Retina (tissue), 1 donor: ENCODE results near the gene TOR4A.
A peak's percentile ranks its signal among the peaks of the same experiment; 100 is the strongest.

Experiments used
- DNase-seq: peaks from one replicate; pipeline ENCODE4 v3.0.0-alpha.2; 2016

TOR4A gene

DNA sequence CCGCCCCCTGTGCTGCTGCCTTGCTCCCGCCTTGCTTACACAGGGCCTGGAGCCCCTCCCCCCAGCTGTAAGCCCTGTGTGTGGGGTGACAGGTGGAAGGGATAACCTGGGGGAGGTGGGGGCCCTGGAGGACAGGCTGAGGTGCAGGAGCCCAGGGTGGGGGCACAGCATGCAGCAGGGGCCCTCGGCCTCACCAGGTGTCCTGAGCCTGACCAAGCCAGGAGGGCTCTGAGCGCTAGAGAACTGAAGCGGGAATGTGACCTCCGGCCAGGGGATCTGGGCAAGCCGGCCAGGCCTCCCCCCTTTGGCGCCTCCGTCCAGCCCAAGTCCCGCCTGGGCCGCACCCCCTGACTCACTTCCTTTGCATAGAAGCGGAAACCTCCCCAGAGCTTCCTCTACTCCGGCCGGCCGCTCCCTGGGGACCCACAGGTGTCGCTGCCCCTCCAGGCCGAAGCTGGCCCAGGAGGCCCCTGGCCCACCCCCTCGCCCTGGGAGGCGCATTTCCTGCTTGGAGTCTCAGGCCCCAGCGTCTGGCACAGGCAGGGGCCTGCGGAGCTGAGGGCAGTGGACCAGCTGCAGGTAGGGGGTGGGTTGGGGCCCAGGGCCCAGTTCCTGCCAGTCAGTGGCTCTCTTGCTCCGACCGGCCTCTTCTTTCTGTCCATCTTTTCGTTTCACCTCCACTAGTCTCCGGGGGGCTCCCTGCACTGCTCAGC is at the start of gene TOR4A:
Gene TOR4A, plus strand, starts transcription at position 398 of the 713 bp plus-strand sequence. CDS start 964 bp downstream, outside the sequence.
- peak; percentile 50 for DNase-seq

DNA sequence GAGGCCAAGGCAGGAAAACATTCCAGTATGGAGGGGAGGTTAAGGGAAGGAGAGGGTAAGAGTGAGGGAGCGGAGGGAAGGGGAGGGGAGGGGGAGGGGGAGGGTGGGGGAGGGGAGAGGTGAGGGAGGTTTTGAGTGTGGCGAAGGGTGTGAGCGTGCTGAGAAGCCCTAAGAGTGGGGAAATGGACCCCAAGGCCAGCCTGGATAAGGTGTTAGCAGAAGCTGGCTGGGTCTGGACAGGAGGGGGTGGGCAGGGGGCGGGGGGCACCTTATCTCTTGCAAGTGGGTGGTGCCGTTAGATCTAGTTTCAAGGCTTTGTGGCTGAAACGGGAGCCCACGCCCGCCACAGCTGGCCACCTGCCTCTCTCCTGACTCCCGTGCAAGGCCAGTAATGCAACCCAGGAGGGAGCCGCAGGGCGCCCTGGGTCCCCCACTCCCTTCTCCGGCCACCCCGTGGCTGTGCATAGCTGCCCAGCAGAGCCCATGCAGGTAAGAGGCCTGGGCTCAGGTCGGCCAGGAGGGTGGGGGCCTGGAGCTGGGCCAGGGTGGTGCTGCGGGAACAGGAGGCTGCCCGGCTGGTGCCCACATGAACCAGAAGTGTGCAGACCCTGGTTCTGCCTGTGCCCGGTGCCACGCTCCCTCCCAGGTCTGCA is 49.5 kb upstream of the TOR4A start:
- no peak for DNase-seq

GRCh38 chr9:137228506-137228967 is 49.0 kb upstream of the TOR4A start:
- DNase-seq: no peak

GRCh38 chr9:137228968-137229896 is 48.3 kb upstream of the TOR4A start:
- DNase-seq: no peak

DNA sequence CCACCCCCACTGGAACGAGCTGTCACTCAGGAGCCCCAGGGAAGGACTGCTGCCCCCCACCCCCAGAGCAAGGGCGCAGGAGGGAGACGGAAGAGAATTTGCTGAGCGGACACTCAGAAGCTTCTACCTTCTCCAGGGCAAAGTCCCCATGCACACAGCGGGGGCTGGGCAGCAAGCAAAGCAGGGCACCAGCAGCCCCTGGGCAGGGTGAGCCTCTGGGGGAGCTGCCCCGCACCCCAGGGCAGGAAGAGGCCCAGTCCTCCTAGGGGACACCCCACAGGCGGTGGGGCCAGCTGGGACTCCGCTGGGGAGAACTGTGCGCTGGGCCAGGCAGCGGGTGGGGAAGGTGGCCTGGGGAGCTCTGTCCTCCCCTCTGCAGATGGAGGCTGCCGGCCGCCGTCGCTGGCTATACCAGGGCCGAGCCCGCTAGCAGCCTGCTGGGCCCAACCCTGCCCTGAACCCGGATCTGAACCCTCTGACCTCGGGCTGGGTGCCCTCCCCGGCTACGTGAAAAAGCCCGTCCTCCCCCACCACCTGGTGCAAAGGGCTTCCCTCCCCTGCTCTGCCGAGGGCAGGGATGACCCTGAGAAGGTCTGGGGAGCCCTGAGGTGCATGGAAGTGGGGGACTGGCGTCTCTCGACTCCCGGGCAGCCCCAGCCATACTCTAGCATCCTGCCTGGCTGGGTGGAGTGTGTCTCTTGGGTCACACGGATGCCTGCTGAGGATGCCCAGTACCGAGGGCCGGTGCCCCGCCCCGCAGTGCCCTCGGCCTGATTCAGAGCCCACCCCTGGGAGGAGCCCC is 47.4 kb upstream of the TOR4A start:
- DNase-seq: no peak

- no peak for DNase-seq
Measured at GRCh38 chr9:137230705-137231371, 46.7 kb upstream of the TOR4A start, which contains the start of gene SLC34A3. Gene SLC34A3, plus strand, starts transcription at chr9:137230901. Its CDS starts 802 bp downstream, at chr9:137231703.

DNA sequence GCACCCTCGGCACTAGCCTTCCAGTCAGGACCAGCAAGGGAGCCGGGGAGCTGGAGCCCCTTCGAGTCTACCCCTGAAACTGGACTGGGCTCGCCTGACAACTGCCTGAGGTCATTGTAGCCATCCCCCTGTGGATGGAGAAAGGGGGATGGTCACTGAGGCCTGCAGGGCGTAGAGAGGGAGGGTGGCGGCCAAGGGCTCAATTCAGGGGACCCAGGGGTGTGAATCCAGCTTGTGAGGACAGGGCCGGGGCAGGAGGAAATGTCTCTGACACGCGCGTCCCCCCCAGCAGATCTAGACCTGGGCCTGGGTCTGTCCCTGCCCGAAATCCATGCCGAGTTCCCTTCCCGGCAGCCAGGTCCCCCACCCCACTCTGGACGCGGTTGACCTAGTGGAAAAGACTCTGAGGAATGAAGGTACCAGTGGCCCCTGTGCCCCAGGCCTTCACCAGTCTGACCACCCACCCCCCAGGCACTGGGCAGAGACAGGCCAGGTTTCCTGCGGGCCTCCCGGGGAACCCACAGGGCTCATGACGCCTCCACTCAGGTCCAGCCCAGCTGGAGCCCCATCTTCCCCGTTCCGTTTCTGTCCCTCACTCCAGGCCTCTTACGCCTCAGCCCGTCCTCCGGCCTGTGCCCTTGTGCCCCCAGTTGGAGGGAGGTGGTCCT is 46.0 kb upstream of the TOR4A start:
- DNase-seq: no peak

- DNase-seq: no peak
Measured at GRCh38 chr9:137232101-137232500, 45.4 kb upstream of the TOR4A start.

DNA sequence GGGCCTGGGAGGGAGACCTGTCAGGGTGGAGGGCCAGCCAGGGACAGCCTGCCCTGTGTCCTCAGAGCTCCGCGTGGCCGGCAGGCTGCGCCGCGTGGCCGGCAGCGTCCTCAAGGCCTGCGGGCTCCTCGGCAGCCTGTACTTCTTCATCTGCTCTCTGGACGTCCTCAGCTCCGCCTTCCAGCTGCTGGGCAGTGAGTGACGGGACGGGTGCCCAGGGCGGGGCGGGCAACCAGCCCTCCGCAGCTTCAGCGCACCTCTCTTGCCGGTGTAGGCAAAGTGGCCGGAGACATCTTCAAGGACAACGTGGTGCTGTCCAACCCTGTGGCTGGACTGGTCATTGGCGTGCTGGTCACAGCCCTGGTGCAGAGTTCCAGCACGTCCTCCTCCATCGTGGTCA is 45.0 kb upstream of the TOR4A start:
- no peak for DNase-seq

DNA sequence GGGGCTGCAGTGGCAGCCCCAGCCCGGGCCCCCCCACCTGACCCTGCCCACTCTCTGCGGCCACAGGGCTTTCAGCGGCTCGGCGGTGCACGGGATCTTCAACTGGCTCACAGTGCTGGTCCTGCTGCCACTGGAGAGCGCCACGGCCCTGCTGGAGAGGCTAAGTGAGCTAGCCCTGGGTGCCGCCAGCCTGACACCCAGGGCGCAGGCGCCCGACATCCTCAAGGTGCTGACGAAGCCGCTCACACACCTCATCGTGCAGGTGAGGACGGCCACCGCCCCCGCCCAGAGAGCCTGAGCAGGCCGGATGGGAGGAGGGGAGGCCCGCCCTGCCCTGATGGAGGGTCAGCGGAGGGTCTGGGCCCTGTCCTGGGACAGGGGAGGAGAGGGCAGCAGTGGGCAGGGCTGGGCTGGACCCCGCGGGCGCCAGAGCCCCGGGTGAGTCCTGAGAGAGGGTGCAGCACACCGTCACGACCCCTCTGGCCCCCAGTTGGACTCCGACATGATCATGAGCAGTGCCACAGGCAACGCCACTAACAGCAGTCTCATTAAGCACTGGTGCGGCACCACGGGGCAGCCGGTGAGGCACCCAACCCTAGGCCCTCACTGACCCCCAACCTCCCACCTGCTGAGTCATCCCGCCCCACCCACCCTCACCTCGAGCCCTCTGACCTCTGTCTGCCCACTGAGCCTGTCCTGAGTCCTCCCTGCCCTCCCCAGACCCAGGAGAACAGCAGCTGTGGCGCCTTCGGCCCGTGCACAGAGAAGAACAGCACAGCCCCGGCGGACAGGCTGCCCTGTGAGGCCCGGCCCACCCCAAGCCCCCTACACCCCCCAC is 44.2 kb upstream of the TOR4A start:
- DNase-seq: no peak

DNA sequence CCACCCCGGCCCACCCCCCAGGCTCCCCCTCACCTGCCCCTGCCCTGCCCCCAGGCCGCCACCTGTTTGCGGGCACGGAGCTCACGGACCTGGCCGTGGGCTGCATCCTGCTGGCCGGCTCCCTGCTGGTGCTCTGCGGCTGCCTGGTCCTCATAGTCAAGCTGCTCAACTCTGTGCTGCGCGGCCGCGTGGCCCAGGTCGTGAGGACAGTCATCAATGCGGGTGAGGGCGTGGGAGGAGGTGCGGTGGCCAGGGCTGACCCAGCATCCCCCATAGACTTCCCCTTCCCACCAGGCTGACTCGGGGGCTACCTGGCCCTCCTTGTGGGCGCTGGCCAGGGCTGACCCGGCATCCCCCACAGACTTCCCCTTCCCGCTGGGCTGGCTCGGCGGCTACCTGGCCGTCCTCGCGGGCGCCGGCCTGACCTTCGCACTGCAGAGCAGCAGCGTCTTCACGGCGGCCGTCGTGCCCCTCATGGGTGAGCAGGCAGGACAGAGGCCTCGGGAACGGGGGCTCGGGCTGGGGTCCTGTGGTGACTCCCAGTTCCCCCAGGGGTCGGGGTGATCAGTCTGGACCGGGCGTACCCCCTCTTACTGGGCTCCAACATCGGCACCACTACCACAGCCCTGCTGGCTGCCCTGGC is 43.4 kb upstream of the TOR4A start:
- no peak for DNase-seq

- DNase-seq: no peak
Measured at GRCh38 chr9:137234758-137235423, 42.6 kb upstream of the TOR4A start.

- no peak for DNase-seq
Measured at GRCh38 chr9:137235424-137236237, 41.9 kb upstream of the TOR4A start.

DNA sequence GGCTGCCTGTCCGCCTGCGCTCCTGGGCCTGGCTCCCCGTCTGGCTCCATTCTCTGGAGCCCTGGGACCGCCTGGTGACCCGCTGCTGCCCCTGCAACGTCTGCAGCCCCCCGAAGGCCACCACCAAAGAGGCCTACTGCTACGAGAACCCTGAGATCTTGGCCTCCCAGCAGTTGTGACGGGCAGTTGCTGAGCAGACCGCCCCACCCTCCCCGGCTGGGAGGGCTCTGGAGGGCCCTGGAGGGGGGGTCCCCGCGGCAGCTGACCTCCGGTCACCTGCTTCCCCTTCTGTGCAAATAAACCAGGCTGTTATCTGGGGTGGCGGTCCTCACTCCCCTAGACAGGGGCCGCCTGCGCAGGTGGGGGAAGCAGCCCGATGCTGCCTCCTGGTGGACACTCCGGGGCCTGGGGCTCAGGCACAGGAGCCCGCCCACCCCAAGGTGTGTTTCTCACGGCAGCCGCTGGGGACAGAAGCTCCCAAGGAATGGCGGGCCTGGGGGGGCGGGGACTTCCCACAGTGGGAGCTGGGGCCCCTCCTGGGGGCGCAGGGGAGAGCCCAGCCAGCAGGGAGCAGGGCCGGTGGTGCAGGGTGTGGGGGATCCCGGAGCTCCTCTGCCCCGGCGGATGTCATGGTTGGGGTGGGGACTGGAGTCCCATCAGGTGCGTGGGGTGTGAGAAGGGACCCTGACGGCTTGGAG is 41.1 kb upstream of the TOR4A start:
- DNase-seq: peak; percentile 93

DNA sequence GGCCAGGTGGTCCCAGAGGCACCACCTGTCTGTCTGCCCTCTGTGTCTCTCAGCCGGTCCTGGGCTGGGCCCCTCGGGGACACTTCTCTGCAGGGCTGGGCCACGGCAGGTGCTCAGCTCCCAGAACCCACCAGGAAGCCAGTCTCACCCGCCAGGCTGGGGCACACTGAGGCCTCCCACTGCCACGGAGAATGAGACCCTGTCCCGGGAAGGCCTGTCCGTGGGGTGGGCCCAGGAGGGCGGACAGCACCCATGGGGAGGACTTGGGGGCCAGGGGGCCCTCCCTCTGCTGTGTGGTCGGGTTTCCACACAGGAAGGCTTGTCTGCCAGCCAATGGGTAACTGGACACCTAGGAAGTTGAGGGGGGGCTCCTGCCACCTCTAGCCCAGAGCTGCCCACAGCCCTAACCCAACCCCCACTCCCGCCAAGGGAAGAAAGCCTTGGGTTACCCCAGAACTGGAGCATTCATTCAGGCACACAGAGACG is 40.5 kb upstream of the TOR4A start:
- no peak for DNase-seq

- DNase-seq: no peak
Measured at GRCh38 chr9:137237759-137238726, 39.5 kb upstream of the TOR4A start.
